NCI-H2029 treated with DMSO at 0.1 percent for 48 hours (cell line): ENCODE data around the gene MRPL39.

Experiments used
- DNase-seq: peaks from one replicate; lab custom pipeline; 2025; lab: John Stamatoyannopoulos, UW

Gene MRPL39

DNA sequence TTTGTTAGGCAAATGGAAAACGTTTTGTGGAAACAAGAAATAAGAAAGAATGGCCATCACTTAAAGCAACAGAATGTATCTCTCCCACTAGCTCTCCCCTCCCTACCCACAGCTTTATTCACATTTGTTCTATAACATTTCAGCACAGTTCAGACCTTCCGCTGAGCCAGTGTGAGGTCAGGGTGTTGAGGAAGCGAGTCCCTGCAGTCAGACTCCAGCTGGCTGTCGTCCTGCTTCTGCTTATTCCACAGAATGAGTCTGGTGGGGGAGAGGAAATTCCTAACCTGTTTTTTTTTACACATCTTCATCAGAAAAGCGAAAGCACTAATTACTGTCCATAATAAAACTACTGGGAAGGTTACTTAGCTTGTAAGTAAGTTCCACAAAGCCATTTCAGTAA is 39.0 kb downstream of the MRPL39 start:
- DNase-seq = no peak

DNA sequence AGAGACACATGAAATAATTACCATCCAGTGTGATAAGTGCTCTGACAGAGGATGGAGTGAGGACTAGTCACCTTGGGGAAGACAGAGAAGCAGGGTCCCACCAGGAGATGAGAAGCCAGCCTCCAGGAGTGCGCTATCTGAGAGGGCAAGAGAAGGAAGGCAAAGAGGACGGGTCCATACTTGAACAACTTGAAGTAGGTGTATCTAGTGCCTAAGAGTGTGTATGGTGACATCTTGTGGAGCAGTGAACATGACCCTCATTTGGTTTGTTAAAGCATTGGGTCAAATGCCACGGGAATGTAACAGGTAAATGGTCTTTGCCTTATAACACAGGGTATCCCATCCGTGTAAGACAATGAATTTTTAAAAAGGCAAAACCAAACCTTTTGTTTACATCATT is 39.8 kb downstream of the MRPL39 start:
- no peak for DNase-seq

DNA sequence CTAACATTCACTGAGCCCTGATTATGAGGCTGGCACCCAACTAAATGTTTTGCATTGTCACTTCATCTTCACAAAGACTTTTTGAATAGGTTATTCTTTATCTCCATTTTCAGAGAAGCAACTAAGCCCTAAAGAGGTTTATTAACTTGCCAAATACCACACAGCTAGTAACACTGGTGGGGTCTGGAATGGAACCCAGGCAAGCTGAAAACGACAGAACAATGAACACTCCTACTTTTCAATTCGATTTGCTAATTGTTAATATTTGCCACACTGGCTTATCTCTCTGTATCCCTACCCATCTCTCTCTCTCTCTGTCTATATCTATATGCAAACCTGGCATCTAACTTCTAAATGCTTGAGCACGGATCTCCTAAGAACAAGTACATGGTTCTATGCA is 40.6 kb downstream of the MRPL39 start:
- DNase-seq = no peak

DNA sequence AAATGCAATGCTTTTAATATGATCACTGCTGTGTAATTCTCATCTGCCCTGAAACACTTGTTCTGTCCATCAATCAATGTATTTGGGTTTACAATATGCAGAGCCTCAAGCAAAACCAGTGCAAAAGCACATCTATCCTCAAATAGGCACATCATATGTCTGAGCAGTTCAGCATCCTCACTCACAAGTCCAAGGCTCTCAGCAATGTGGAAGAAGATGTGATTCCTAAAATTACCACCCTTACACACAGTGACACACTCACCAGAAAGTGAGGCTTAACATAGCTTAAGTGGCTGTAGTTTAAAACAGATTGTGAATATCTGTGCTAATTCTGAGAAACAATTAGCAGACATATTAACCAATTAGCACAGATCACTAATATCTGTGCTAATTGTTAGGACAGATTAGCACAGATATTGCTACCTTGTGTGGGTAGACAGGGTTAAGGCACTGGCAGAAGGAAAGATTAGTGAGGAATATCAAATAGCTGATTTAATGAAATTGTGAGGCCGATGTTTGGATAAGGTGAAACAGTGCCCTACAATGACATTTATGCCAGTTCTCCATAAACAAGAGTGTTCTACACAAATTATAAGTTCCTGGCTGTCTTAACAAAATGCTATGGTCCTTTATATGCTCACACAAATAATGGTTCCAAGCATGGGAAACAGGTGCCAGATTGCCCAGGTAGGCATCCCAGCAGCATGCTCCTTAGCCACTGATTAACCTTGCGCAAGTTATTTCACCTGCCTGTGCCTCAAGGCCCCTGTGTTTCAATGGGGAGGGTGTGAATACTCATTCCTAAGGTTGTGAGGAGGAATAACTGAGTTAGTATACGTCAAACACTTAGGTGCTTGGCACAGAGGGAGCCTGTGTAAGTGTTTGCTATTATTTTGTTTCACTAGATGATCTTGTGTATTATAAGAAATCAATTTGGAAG is 41.7 kb downstream of the MRPL39 start:
- DNase-seq = no peak

DNA sequence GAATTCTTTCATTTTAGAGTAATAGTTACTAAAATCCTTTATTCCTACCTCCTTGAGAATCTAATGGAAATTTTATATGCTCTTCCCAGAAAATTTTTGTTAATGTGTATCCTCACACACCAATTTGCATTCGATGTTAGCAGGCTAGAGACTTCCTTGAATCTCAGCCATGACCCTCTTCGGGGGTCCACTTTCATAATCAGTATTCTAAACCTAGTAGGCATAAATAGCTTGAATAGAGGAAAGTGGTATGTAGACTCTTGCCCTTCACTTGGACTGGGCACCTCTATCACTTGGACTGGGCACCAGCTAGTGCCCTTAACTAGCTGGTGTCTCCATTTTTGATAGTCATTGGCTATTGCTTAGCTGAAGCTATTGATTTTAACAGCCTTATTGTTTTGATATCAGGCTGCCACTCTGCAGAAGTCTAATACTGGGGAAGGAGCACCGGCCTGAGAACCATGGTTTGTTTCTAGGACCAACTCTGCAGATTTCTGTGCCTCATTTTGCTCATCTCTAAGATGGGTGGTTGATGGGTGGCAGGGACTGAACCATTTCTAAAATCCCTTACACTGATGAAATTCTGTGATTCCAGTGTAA is 42.8 kb downstream of the MRPL39 start:
- DNase-seq = no peak

DNA sequence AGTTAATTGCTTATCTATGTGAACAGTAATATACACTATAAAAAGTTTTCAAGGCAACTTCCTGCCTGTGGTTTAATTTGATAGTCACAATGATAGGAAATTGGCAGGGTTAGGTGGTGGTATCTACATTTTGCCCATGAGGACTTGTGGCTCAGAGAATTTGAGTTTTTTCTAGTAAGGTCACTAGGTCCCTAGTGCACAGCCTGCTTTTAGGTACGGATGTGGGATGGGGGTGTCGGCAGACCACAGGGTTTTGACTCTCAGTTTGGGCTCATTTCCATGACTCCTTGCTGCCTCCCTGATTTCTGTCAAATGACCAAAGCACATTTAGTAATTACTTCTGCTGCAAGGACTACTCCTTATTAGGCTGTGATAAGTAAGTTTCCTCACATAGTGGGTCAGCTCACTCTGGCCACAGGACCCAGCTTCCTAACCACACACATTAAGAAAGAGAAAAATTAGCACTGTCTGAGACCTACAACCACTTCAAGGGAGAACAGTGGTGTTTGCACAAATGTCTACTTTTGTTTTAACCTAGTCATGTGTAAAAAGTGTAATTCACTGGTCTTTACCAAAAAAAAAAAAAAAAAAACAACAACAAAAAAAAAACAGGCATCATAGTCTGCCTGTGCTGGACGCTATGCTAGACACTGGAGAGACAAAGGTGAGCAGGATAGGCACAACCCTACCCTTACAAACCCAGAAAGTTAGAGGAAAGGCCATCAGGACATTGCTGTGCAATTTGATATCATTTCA is 43.7 kb downstream of the MRPL39 start:
- no peak for DNase-seq

DNA sequence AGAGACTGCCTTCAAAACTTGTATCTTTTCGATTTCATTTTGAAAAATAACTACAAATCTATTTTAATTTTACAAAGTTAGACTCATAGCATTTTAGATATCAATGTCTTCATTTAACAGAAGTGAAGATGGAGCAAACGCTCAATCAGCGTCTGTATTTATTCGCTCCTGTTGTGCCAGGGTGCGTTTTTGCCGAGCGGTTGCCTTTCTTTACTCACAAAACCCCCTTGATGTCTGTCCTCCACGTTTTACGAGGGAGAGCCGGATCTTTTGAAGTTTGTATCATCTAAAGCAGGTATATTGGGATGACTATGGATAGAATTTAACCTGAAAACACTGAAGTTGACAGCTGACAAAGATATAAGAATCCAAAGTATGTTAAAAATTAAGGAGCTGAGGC is 44.6 kb downstream of the MRPL39 start:
- no peak for DNase-seq

DNA sequence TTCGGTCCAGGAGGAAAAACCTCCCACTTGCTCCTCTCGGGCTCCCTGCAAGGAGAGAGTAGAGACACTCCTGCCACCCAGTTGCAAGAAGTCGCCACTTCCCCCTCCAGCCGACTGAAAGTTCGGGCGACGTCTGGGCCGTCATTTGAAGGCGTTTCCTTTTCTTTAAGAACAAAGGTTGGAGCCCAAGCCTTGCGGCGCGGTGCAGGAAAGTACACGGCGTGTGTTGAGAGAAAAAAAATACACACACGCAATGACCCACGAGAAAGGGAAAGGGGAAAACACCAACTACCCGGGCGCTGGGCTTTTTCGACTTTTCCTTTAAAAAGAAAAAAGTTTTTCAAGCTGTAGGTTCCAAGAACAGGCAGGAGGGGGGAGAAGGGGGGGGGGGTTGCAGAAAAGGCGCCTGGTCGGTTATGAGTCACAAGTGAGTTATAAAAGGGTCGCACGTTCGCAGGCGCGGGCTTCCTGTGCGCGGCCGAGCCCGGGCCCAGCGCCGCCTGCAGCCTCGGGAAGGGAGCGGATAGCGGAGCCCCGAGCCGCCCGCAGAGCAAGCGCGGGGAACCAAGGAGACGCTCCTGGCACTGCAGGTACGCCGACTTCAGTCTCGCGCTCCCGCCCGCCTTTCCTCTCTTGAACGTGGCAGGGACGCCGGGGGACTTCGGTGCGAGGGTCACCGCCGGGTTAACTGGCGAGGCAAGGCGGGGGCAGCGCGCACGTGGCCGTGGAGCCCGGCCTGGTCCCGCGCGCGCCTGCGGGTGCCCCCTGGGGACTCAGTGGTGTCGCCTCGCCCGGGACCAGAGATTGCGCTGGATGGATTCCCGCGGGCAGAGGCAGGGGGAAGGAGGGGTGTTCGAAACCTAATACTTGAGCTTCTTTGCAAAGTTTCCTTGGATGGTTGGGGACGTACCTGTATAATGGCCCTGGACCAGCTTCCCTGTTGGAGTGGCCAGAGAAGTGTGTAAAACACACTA is 45.3 kb downstream of the MRPL39 start:
- DNase-seq = no peak

DNA sequence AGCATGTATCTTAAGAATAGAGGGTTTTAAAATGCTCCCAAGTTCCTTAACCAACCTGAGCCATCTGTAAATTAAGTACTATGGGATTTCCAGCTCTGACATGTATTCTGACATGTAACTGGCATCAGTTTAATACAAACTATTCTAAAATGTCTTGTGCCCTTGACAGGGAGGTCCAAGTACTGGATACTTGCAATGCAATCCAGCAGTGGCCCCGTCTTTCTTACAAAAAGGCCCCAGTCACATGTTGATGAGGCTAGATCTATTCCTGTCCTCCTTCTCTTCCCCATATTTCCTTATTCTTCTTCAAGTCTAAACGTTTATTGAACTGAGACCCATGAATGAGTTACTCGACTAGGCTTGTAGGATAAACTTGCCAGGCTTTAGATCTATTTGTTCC is 46.4 kb downstream of the MRPL39 start:
- DNase-seq = no peak

DNA sequence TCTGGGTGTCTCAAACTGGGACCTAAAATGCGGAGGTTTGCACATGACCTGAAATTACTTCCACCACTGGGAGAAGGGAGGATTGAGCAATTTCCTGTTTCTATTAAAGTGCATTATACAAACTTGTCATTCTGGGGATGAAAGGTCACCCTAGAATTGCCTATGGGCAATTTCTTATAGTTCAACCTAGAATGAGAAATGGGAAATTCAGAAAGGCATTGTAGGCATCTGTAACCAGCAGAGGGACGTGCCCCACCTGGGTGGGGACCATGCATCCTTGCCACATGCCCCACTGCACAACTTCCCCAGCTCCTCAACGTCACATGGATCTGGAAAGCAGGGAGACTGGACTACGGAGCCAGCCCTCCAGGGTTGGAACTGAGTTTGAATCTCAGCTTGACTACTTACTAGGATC is 47.0 kb downstream of the MRPL39 start:
- DNase-seq = no peak

DNA sequence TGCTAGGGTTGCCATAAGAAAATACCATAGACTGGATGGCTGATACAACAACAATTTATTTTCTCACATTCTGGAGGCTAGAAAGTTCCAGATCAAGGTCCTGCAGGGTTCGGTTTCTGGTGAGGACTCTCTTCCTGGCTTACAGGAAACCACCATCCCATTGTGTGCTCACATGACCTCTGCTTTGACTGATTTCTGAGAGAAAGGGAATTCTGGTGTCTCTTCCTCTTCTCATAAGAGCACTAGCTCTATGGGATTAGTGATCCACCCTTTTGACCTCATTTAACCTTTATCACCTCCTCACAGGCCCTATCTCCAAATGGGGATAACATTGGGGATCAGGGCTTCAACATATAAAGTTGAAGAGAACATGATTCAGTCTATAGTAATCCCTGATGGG is 47.5 kb downstream of the MRPL39 start:
- no peak for DNase-seq

DNA sequence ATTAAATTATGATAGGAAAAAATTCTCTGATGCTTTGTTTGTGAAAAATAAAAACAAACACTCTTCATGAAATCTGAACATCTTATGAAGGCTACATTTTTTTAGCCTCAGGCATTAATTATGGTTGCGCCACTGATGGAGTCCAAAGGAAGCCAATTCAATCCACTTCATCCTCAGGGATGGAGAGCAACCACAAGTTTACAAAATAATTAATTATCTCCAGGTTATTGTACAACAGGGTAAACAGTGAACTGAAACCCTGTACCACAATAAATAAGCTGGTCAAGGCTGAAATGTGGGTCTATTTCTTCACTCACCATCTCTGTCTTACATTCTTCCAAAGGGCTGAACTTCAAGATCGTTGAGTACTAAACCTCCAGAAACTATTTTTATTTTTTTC is 49.2 kb downstream of the MRPL39 start:
- DNase-seq = no peak

DNA sequence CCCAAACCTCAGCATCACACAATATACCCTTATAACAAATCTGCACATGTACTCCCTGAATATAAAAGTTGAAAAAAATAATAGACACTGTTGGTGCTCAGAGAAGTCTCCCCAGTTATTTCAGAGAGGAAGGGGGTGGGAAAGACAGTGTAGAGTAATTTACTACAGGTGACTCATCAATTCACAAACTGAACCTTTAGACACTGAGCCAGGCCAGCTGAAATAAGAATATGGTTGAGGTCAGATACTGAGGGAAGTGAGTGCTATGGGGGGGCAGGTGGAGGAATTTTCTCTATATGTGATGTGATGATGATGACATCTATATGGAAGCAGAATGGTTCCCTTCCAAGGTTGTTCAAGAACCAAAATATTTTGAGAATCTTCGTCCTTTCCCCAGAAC is 50.1 kb downstream of the MRPL39 start:
- DNase-seq = no peak

DNA sequence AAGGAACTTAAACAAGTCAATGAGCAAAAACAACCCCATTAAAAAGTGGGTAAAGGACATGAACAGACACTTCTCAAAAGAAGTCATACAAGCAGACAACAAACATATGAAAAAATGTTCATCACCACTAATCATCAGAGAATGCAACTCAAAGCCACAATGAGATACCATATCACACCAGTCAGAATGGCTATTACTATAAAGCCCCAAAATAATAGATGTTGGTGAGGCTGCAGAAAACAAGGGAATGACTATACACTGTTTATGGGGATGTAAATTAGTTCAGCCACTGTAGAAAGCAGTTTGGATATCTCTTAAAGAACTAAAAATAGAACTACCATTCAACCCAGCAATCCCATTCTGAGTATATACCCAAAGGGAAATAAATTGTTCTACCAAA is 51.2 kb downstream of the MRPL39 start:
- DNase-seq = no peak

DNA sequence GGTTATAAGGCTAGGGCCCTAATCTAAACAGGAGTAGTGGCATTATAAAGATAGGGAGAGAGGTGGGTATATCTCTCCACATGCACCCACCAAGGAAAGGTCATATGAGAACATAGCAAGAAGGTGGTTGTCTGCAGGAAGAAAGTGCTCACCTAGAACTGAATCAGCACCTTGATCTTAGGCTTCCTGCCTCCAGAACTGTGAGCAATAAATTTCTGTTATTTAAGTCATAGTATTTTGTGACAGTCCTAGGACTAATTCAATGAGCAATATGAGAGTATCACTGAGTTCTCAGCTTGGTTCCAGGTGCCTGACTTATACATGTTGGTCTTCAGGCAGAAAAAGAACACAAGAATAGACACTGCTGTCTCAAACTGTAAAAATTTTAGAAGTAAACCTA is 51.8 kb downstream of the MRPL39 start:
- DNase-seq = no peak

DNA sequence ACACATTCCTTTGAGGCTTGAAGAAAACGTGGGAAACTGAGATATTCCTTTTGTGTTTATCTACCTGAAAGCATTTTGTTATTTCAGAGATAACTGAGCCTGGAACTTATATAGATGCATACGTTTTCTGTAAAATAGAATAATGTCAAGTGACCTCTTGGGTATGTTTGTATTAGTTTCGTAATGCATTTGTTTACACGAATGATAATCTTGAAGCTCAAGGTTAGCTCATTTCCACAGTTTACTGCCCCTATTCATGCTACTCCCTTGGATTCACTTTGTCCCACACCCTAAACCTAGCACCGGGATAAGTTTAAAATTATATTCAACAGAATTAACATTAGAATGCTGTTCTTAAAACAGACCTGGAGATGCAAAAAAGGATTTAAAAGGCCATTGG is 54.4 kb downstream of the MRPL39 start:
- DNase-seq = no peak

DNA sequence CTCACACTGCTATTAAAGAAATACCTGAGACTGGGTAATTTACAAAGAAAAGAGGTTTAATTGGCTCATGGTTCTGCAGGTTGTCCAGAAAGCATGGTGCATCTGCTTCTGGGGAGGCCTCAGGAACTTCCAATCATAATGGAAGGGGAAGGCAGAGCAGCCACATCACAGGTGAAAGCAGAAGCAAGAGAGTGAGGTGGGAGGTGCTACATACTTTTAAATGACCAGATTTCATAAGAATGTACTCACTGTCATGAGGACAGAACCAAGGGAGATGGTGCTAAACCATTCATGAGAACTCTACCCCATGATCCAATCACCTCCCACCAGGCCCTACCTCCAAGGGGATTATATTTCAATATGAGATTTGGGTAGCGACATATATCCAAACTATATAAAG is 55.7 kb downstream of the MRPL39 start:
- no peak for DNase-seq

DNA sequence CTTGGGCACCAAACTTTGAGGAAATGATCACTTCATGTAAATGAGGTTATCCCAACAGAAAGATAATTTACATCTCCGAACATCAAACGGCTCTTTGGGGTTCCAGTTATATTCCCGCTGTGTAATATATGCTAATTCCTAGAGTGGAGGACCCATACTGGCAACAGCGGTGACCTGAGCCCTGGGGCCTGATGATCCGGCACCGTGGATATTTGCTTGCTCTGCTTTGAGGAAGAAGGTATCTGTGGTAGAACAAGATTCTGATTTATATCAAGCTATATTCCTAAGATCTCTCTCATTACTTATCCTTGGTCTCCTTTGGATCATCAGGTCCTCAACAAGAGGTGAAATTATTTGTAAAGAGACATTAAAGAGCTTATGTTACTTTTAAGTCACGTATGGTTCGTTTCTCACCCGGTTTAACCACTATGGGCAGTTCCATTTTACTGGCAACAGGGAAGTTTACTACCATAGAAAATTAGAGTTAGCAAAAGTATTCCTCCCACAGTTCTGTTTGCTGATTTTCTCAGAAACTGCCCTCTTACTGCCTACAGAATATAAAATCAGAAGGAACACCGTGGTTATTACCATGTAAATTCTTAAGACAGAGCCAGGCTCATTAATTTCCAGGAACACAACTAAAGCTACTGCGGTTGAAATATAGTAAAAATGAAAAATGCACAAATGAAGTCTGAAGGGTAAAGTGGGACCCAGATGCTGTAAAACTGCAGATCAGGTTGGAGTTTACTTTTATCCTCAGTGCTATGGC is 56.7 kb downstream of the MRPL39 start:
- no peak for DNase-seq

DNA sequence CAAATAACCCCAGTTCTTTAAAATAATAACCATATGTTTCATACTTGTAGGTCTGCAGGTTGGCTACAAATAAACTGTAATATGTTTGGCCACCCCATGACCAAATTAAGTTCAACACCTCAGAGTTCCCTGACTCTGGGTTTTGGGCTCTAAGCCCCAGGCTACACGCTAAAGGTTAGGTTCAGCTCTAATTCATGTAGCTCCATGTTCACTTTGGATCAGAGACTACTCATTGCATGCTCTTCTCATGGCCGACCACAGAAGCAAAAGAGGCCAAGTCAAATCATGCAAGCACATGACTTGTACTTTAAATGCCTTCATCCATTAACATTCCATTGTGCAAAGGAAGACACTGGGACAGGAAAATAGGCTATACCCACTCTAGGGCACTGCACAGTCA is 66.2 kb downstream of the MRPL39 start:
- DNase-seq = no peak

DNA sequence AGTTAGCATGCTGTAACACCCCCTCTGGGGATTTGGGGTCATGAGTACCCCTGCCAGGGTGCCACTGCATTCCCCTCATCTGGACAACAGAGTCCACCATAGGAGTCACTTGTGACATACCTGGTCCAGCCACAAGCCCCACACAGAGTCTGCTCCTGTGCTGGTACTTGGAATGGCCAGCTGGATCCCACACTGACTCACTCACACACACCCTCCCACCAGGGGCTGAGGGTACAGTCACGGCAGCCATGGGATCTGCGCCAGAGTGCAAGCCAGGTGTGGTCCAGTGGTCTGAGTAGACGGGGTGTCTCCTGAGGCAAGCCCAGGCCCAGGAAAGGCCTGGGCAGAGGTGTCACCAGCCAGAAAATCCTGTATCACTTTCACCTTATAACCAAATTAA is 67.7 kb downstream of the MRPL39 start:
- DNase-seq = no peak

DNA sequence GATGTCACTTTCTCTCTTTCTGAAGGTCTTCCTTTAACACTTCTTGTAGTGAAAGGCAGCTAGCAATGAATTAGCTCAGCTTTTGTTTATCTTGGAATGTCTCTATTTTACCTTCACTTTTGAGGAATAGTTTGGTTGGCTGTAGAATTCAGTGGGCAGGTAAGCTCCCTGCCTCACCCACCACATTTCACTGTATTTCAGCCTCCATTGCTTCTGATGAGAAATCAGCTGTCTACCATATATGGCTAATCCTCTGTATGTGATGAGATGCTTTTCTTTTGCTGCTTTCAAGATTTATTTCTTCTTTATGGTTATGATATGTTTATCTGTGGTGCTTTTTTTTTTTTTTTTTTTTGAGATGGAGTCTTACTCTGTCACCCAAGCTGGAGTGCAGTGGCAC is 70.1 kb downstream of the MRPL39 start:
- no peak for DNase-seq
